ENCODE data around the gene ARHGAP26. TPM values are rescaled to one million over a fixed set of nuclear protein-coding genes. Genes with fewer than 3 reads are reported as not detected.
"Not testable (repeated sequence)": the region's sequence is repeated elsewhere in the genome, so short reads cannot be mapped to it uniquely, and the experiment has no call there.

ARHGAP26 gene
- total and polyA plus RNA-seq, 2 donors (not counting 3 experiments of a cell fraction or from before 2014, with no cell fraction given) = 3.1 to 16.2 TPM

GRCh38 chr5:142965258-142966120, 195.3 kb downstream of the ARHGAP26 start:
- H3K27ac ChIP-seq (ENCODE audit: insufficient read depth, low read depth, low read length); POLR2A ChIA-PET; H3K36me3 ChIP-seq (ENCODE audit: control insufficient read depth in 2 of 2, extremely low read depth in 1 of 2, insufficient read depth in 2 of 2, low read length in 2 of 2); BruUV-seq (replicated peaks); H3K79me2 ChIP-seq (ENCODE audit: control insufficient read depth, insufficient read depth, low read length); H3K4me1 ChIP-seq (ENCODE audit: control insufficient read depth, extremely low read depth, insufficient read depth, low read length); H3K9me3 ChIP-seq (replicated peaks; ENCODE audit: control insufficient read depth, insufficient read depth, low read length); FAIRE-seq; H4K20me1 ChIP-seq (replicated peaks; ENCODE audit: control insufficient read depth, extremely low read depth, insufficient read depth, low read length); H3K27me3 ChIP-seq (ENCODE audit: control insufficient read depth in 2 of 2, insufficient read depth in 2 of 2, low read length in 2 of 2); DNase-seq (ENCODE audit: low read depth, low spot score); H3K4me3 ChIP-seq (replicated peaks in 1 of 3; ENCODE audit: insufficient read depth in 1 of 3, low read depth in 1 of 3, low read length in 3 of 3); dilution Hi-C loops (cut with MboI; ENCODE audit: extremely low pct_ligation_motif_present, low sequenced_read_pairs); H3K9me1 ChIP-seq (replicated peaks; ENCODE audit: control insufficient read depth, extremely low read depth, insufficient read depth, low read length); H3K4me2 ChIP-seq (ENCODE audit: insufficient read depth, low read length); H3K9ac ChIP-seq (replicated peaks; ENCODE audit: extremely low read depth, insufficient read depth, low read length); H2AFZ ChIP-seq (ENCODE audit: low read depth, low read length): not testable (repeated sequence)
- TF ChIP-seq CTCF (IDR thresholded peaks at IDR 0.05; ENCODE audit: extremely low read depth in 1 of 2, insufficient read depth in 1 of 2, low read depth in 1 of 2, low read length in 2 of 2) = peak in 1 of 2 donors; percentile 5
- intact Hi-C loops (cut with micrococcal nuclease) = loop anchor here (1.0 kb wide), 3 partner anchors 37 to 248 kb away; no protein-coding TSS in a partner anchor
- CTCF ChIA-PET = interaction anchor here (0.7 to 2.3 kb wide), 10 partner anchors 10 to 248 kb away, joined by 3 to 14 read pairs (median 6); no protein-coding TSS in a partner anchor

- Histone ChIP-seq H3K27ac (ENCODE audit: insufficient read depth, low read depth, low read length) (no peak overlapping the region), H3K4me2 (ENCODE audit: insufficient read depth, low read length) (no peak overlapping the region), H2AFZ (ENCODE audit: low read depth, low read length) (no peak overlapping the region), H3K9me1 (replicated peaks; ENCODE audit: control insufficient read depth, extremely low read depth, insufficient read depth, low read length) (no peaks in the 10 kb centered on the region), H3K4me1 (ENCODE audit: control insufficient read depth, extremely low read depth, insufficient read depth, low read length) (no peaks in the 10 kb centered on the region), H3K9ac (replicated peaks; ENCODE audit: extremely low read depth, insufficient read depth, low read length) (no peak overlapping the region), H3K4me3 (replicated peaks in 1 of 3; ENCODE audit: insufficient read depth in 1 of 3, low read depth in 1 of 3, low read length in 3 of 3) (no peak overlapping the region), H3K27me3 (ENCODE audit: control insufficient read depth in 2 of 2, insufficient read depth in 2 of 2, low read length in 2 of 2) (no peaks in the 10 kb centered on the region), H3K36me3 (ENCODE audit: control insufficient read depth in 2 of 2, extremely low read depth in 1 of 2, insufficient read depth in 2 of 2, low read length in 2 of 2) (no peaks in the 10 kb centered on the region), H3K79me2 (ENCODE audit: control insufficient read depth, insufficient read depth, low read length) (no peaks in the 10 kb centered on the region), H3K9me3 (replicated peaks; ENCODE audit: control insufficient read depth, insufficient read depth, low read length) (no peaks in the 10 kb centered on the region), H4K20me1 (replicated peaks; ENCODE audit: control insufficient read depth, extremely low read depth, insufficient read depth, low read length) (no peaks in the 10 kb centered on the region)
- DNase-seq (ENCODE audit: low read depth, low spot score) = no peak
- dilution Hi-C loops (cut with MboI; ENCODE audit: extremely low pct_ligation_motif_present, low sequenced_read_pairs) (no loop called here), intact Hi-C loops (cut with micrococcal nuclease) (no loop called here)
- ChIA-PET CTCF (interaction anchor here (0.8 to 2.3 kb wide), 9 partner anchors 9 to 249 kb away, joined by 3 to 14 read pairs (median 6); no protein-coding TSS in a partner anchor), POLR2A (no interaction called here)
- no TSS peak for BruUV-seq (replicated peaks)
- no peak for TF ChIP-seq EZH2 (IDR thresholded peaks at IDR 0.05; ENCODE audit: borderline replicate concordance, low read depth, low read length, severe bottlenecking)
- no peak for TF ChIP-seq FOS (IDR thresholded peaks at IDR 0.05; ENCODE audit: borderline replicate concordance, insufficient read depth, low read length)
- no peak for TF ChIP-seq CTCF (IDR thresholded peaks at IDR 0.05; ENCODE audit: extremely low read depth in 1 of 2, insufficient read depth in 1 of 2, low read depth in 1 of 2, low read length in 2 of 2)
- TF ChIP-seq GATA2 (IDR thresholded peaks at IDR 0.05; ENCODE audit: insufficient read depth, insufficient read length, low read depth, low read length) = no peak
- TF ChIP-seq POLR2AphosphoS5 (IDR thresholded peaks at IDR 0.05; ENCODE audit: insufficient read depth, low read depth, low read length) = no peak
- TF ChIP-seq JUN (IDR thresholded peaks at IDR 0.05; ENCODE audit: borderline replicate concordance, insufficient read depth, insufficient read length, low read depth) = no peak
- TF ChIP-seq POLR2A (IDR thresholded peaks at IDR 0.05; ENCODE audit: low read depth, low read length) = no peak
- no peak for TF ChIP-seq MAX (IDR thresholded peaks at IDR 0.05; ENCODE audit: insufficient read depth, insufficient read length)
- TF ChIP-seq MYC (IDR thresholded peaks at IDR 0.05; ENCODE audit: low read depth, low read length) = no peak
- no peak for FAIRE-seq
Measured at GRCh38 chr5:142966121-142966420, 195.9 kb downstream of the ARHGAP26 start.
